Stimulated activated naive CD8-positive, alpha-beta T cell treated with anti-CD3 and anti-CD28 coated beads, Interleukin-15, amount 100 ng/mL, for 72 hours (primary cell): ENCODE results near the gene PHLDB1.
"Not testable (repeated sequence)": the region's sequence is repeated elsewhere in the genome, so short reads cannot be mapped to it uniquely, and the experiment has no call there.

ENCODE experiments used
- ATAC-seq: fragments of 150-1000 bp; cut with Tn5 transposase; 2 replicates; pipeline ENCODE4 v1.10.0; 2021; ENCODE audit warnings: mild to moderate bottlenecking, moderate library complexity
- DNase-seq, 2 donors: peaks; one replicate each; pipeline ENCODE4 v3.0.0; 2021 to 2022
- H3K27ac Mint-ChIP-seq, 2 donors: one replicate each; pipeline ENCODE4 v1.8.0; 2022; ENCODE audit warnings: mild to moderate bottlenecking in 2 of 2, mixed read lengths in 2 of 2, moderate library complexity in 2 of 2
- H3K27me3 Mint-ChIP-seq: one replicate; pipeline ENCODE4 v1.8.0; 2022; ENCODE audit warnings: mixed read lengths
- H3K4me1 Mint-ChIP-seq: one replicate; pipeline ENCODE4 v1.8.0; 2022; ENCODE audit warnings: mild to moderate bottlenecking, mixed read lengths
- H3K4me3 Mint-ChIP-seq, 2 donors: one replicate each; pipeline ENCODE4 v1.8.0; 2022; ENCODE audit warnings: mild to moderate bottlenecking in 2 of 2, mixed read lengths in 2 of 2, moderate library complexity in 1 of 2
- H3K9me3 Mint-ChIP-seq, 2 donors: one replicate each; pipeline ENCODE4 v1.8.0; 2022; ENCODE audit warnings: mixed read lengths in 2 of 2

Gene PHLDB1

GRCh38 chr11:118666371-118666770 is 59.0 kb downstream of the PHLDB1 start:
- DNase-seq (no peak), ATAC-seq (no peak)
- Mint-ChIP-seq H3K27ac (no peak overlapping the region), H3K4me3 (no peak overlapping the region), H3K9me3 (peaks cover 0 to 4% of the 10 kb centered on the region in 2 donors), H3K27me3 (no peaks in the 10 kb centered on the region), H3K4me1 (no peaks in the 10 kb centered on the region)

- Mint-ChIP-seq H3K4me1 (no peaks in the 10 kb centered on the region), H3K27ac (no peak overlapping the region), H3K9me3 (peaks cover 0 to 9% of the 10 kb centered on the region in 2 donors), H3K4me3 (no peak overlapping the region), H3K27me3 (no peaks in the 10 kb centered on the region)
- DNase-seq (no peak), ATAC-seq (no peak)
Observed at GRCh38 chr11:118670063-118670462, 62.6 kb downstream of the PHLDB1 start.

DNA sequence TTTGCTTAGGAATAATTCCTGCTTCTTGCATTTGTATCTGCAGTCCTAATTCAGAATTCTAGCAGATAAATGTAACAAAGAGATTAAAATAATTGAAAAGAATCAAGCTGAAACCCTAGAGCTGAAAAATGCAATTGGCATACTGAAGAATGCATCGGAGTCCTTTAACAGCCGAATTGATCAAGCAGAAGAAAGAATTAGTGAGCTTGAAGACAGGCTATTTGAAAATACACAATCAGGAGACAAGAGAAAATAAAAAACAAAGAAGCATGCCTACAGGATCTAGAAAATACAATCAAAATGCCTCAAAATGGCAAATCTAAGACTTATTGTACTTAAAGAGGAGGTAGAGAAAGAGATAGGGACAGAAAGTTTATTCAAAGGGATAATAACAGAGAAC is 63.8 kb downstream of the PHLDB1 start:
- Mint-ChIP-seq H3K4me3 (no peak overlapping the region), H3K27me3 (no peaks in the 10 kb centered on the region), H3K27ac (peak overlapping the region in 1 of 2 donors; percentile 41), H3K4me1 (no peaks in the 10 kb centered on the region), H3K9me3 (peaks cover 0 to 9% of the 10 kb centered on the region in 2 donors)
- DNase-seq: no peak
- ATAC-seq: no peak

GRCh38 chr11:118672846-118673245 is 65.4 kb downstream of the PHLDB1 start:
- Mint-ChIP-seq H3K27me3 (no peaks in the 10 kb centered on the region), H3K4me3 (no peak overlapping the region), H3K27ac (no peak overlapping the region), H3K4me1 (no peaks in the 10 kb centered on the region), H3K9me3 (peaks cover 0 to 9% of the 10 kb centered on the region in 2 donors)
- no peak for DNase-seq
- ATAC-seq: no peak

GRCh38 chr11:118673361-118674081 is 66.1 kb downstream of the PHLDB1 start:
- no peaks in the 10 kb centered on the region for H3K4me1 Mint-ChIP-seq
- DNase-seq (no peak), ATAC-seq (no peak)
- H3K9me3 Mint-ChIP-seq: peaks cover 0 to 9% of the 10 kb centered on the region in 2 donors
- no peak overlapping the region for H3K4me3 Mint-ChIP-seq
- no peaks in the 10 kb centered on the region for H3K27me3 Mint-ChIP-seq
- H3K27ac Mint-ChIP-seq: no peak overlapping the region

DNA sequence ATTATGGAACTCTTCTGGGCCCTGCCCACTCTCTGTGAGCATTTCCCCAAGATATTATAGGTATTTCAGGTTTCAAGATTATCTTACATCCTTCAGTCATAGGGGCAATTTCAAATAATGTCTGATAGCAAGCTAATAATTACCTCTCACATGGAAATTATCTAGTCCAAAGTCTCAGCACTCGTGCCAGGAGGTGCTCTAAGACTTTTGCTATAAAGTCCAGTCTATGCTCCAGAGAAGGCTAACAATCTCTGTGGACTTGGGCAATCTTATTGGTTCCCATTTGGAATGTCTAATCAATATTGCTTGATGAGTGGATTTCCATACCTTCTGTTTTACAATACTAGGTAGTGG is 66.6 kb downstream of the PHLDB1 start:
- H3K4me1 Mint-ChIP-seq: no peaks in the 10 kb centered on the region
- H3K27me3 Mint-ChIP-seq: no peaks in the 10 kb centered on the region
- peaks cover 0 to 9% of the 10 kb centered on the region in 2 donors for H3K9me3 Mint-ChIP-seq
- H3K27ac Mint-ChIP-seq: no peak overlapping the region
- DNase-seq (no peak), ATAC-seq (no peak)
- H3K4me3 Mint-ChIP-seq: no peak overlapping the region

DNA sequence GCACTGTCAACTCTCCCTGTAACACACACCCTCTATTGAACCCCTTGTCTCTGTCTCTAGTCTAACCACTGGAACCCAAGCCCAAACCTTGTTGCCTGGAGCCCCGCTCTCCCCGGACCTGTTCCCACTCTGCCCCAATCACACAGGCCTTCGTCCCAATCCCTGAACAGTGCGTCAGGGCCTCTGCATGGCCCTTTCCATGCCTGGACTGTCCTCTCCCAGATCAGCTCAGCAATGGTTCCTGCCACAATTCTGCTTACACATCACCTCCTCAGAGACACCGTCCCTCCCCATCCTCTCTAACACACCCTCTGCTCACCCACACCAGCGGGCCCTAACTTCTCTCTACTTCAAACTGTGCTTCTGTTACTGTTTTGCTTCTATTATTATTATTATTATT is 70.6 kb downstream of the PHLDB1 start:
- DNase-seq (no peak), ATAC-seq (no peak)
- Mint-ChIP-seq H3K4me3 (no peak overlapping the region), H3K27ac (no peak overlapping the region), H3K9me3 (no peaks in the 10 kb centered on the region), H3K27me3 (no peaks in the 10 kb centered on the region), H3K4me1 (no peaks in the 10 kb centered on the region)

- H3K9me3 Mint-ChIP-seq, DNase-seq, ATAC-seq, H3K27ac Mint-ChIP-seq, H3K4me1 Mint-ChIP-seq, H3K27me3 Mint-ChIP-seq, H3K4me3 Mint-ChIP-seq: not testable (repeated sequence)
Observed at GRCh38 chr11:118678908-118679307, 71.5 kb downstream of the PHLDB1 start.

DNA sequence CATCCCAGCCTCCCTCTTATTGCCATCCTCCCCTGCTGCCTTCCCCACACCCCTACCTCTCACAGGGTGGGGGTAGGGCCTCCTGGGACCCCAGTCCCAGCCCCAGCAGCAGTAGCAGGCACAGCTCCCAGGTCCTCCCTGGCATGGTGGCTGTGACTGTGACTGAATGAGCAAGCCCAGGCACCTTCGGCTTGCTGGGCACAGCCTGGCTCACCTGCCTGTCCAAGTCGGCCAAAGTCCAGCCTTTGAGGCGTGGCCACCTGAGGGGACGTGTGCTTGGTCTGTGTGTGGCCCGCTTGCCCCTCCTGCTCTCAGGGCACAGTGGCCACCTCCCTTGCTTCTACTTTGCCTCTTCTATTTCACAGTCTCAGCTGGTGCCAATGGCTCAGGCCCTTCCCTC is 72.1 kb downstream of the PHLDB1 start, which contains the start of gene TREH:
Gene TREH, minus strand, starts transcription at position 168 of the 400 bp plus-strand sequence. Its CDS starts 23 bp downstream, at position 145.
- Mint-ChIP-seq H3K27me3 (no peaks in the 10 kb centered on the region), H3K9me3 (no peaks in the 10 kb centered on the region), H3K4me3 (no peak within 1 kb of the TSS), H3K4me1 (no peaks in the 10 kb centered on the region), H3K27ac (no peak within 1 kb of the TSS)
- DNase-seq (no peak), ATAC-seq (no peak)

GRCh38 chr11:118682372-118682771 is 75.0 kb downstream of the PHLDB1 start:
- DNase-seq (no peak), ATAC-seq (no peak)
- Mint-ChIP-seq H3K9me3 (no peaks in the 10 kb centered on the region), H3K4me3 (no peak overlapping the region), H3K4me1 (peaks cover under 1% of the 10 kb centered on the region), H3K27me3 (no peaks in the 10 kb centered on the region), H3K27ac (no peak overlapping the region)

DNA sequence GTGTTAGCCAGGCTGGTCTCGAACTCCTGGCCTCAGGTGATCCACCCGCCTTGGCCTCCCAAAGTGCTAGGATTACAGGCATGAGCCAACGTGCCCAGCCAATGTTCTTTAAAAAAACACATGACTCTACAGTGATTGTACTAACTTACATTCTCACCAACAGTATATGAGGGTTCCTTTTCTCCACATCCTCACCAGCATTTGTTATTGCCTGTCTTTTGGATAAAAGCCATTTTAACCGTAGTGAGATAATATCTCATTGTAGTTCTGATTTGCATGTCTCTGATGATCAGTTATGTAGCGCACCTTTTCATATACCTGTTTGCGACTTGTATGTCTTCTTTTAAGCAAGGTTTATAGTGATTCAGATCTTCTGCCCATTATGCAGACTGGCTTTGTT is 75.5 kb downstream of the PHLDB1 start:
- ATAC-seq, H3K4me1 Mint-ChIP-seq, H3K4me3 Mint-ChIP-seq, H3K27ac Mint-ChIP-seq, H3K9me3 Mint-ChIP-seq, H3K27me3 Mint-ChIP-seq, DNase-seq: not testable (repeated sequence)

- DNase-seq (no peak), ATAC-seq (no peak)
- Mint-ChIP-seq H3K27me3 (no peaks in the 10 kb centered on the region), H3K27ac (no peak overlapping the region), H3K4me1 (peaks cover 16% of the 10 kb centered on the region), H3K4me3 (no peak overlapping the region), H3K9me3 (no peaks in the 10 kb centered on the region)
Observed at GRCh38 chr11:118684187-118684586, 76.8 kb downstream of the PHLDB1 start.

DNA sequence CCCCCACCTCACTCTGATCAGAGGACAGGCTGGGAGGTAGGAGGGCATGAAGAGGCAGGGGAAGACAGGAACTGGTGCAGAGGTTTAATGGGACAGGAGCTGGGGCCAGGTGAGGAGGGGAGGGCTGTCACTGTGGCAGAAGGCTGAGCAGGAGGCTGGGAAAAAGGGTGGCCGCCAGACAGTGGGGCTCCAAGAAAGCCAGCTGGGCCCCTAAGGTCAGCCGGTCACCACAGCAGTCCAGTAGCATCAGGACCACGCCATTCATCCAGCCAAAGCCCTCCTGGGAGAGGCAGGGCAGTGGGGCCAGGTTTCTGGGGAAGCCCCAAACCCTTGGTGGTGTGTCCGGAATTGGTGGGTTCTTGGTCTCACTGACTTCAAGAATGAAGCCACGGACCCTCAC is 80.5 kb downstream of the PHLDB1 start:
- H3K27me3 Mint-ChIP-seq: peaks cover 7% of the 10 kb centered on the region
- H3K27ac Mint-ChIP-seq: no peak overlapping the region
- DNase-seq (no peak), ATAC-seq (no peak)
- no peak overlapping the region for H3K4me3 Mint-ChIP-seq
- peaks cover 48% of the 10 kb centered on the region for H3K4me1 Mint-ChIP-seq
- H3K9me3 Mint-ChIP-seq: no peaks in the 10 kb centered on the region

DNA sequence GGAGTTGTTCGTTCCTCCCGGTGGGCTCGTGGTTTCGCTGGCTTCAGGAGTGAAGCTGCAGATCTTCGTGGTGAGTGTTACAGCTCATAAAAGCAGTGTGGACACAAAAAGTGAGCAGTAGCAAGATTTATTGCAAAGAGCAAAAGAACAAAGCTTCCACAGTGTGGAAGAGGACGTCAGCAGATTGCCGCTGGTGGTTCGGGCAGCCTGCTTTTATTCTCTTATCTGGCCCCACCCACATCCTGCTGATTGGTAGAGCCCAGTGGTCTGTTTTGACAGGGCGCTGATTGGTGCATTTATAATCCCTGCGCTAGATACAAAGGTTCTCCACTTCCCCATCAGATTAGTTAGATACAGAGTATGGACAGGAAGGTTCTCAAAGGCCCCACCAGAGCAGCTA is 80.9 kb downstream of the PHLDB1 start:
- not testable (repeated sequence) for ATAC-seq, H3K27ac Mint-ChIP-seq, H3K9me3 Mint-ChIP-seq, H3K4me3 Mint-ChIP-seq, DNase-seq
- peaks cover 11% of the 10 kb centered on the region for H3K27me3 Mint-ChIP-seq
- peaks cover 52% of the 10 kb centered on the region for H3K4me1 Mint-ChIP-seq

- no peak for DNase-seq
- Mint-ChIP-seq H3K4me1 (peaks cover 58% of the 10 kb centered on the region), H3K27ac (no peak overlapping the region), H3K4me3 (peak overlapping the region in 1 of 2 donors; percentile 18), H3K27me3 (peaks cover 18% of the 10 kb centered on the region), H3K9me3 (no peaks in the 10 kb centered on the region)
- ATAC-seq: no peak
Observed at GRCh38 chr11:118688851-118689502, 81.6 kb downstream of the PHLDB1 start.

- DNase-seq (no peak), ATAC-seq (peak; percentile 17)
- no peak overlapping the region for H3K27ac Mint-ChIP-seq
- peaks cover 18% of the 10 kb centered on the region for H3K27me3 Mint-ChIP-seq
- no peaks in the 10 kb centered on the region for H3K9me3 Mint-ChIP-seq
- H3K4me1 Mint-ChIP-seq: peaks cover 61% of the 10 kb centered on the region
- H3K4me3 Mint-ChIP-seq: peak overlapping the region in 1 of 2 donors; percentile 18
Observed at GRCh38 chr11:118689503-118689851, 82.1 kb downstream of the PHLDB1 start.
